Activated T-helper 1 cell treated with Interleukin-2 at 50 U/mL for 16 hours (primary cell): ENCODE results near the gene KDR.

ENCODE experiments used
- DNase-seq: peaks from one replicate; pipeline ENCODE4 v3.0.0-alpha.2; 2020; ENCODE audit warnings: low read depth

Gene KDR

DNA sequence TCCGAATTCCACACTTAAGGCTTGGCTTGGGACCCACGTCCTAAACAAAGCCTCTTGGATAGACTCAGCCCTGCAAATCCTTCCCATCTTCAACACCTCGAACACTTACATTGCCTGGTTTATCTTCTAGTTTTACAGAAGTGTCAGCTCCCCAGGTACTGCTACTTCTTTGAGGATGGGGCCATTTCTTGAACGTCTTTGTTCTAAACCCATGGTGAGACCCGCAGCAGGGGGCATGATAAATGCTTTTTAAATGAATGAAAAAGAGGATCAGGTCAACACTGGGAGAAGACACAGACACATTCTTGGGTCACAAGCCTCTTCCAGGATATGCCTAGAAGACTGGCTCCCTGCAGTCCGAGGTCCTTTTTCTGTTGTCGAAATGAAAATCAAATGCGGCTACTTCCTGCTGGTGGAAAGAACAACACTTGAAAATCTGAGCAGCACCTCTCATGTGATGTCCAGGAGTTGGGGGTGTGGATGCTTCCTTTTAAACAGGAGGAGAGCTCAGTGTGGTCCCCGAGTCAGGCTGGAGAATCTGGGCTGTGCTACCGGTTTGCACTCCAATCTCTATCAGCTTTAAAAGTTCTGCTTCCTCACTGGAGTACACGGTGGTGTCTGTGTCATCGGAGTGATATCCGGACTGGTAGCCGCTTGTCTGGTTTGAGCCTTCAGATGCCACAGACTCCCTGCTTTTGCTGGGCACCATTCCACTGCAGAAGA is 45.8 kb downstream of the KDR start:
- DNase-seq = no peak

DNA sequence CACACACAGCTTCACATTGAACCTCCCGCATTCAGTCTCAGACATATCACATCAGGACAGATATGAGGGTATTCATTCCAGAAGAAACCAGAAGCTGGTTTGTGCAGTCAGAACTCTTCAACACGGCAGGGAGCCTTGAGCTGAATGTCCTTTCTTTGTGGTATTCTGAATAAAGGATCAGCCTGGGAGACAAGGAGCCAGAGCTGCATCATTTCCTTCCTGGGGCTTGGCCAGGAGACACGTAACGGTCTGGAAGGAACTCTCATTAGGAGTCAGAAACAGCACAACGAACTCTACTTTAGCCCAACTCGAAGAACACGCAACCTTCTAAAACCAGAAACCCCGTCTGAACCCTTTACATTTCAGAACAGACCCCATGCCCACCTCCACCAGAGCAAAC is 46.4 kb downstream of the KDR start:
- no peak for DNase-seq

DNA sequence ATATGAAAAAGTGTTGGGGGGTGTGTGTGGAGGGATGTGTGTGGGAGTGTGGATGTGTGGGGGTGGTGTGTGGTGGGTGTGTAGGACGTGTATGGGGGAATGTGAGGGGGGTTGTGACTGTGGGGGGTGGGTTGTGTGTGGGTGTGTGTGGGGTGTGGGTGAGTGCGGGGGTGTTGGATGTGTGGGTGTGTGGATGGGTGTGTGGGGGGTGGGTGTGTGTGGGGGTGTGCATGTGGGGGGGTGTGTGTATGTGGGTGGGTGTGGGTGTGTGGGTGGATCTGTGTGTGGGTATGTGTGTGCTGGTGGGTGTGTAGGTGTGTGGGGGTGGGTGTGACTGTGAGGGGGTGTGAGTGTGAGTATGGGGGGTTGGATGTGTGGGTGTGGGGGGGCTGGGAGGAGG is 47.8 kb downstream of the KDR start:
- DNase-seq = no peak

DNA sequence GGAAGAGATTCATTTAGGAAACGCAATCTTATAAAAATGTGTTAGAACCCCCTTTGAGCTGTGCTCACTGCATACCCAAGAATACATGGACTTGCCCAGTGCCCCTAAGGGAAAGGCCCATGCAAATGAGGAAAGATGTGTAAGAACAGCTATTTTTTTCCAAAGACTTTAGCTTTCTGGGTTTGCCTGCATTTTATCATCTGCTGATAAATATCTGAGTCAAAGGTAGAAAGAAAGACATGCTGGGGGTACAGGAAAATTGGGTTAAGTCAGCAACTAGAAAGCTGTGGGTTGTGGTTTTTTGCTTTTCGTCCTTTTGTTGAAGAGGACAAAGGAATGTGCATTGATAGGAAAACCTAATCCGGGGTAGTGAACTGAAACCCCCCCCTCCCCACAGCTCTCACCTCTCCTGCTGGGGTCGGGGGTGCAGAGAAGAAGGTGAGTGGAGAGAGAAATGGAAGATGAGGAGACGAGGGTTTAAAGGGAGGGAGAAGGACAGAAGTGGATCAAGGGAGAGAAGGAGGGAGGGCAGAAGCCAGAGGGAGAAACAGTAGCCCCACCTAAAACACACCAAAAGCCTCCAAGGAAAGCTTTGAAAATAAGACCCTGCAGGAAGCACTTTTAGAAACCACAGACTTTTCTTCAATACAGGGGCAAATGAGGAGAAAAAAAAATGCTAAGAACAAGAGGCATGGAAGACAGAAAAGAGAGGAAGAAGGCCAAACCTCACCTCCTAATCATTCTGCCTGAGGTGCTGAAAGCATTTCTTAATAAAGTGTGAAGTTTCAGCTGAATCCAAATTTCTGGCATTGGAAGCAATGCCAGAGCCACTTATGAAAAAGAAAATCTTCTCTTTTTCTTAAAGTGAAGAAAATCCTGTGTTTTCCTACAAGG is 49.3 kb downstream of the KDR start:
- no peak for DNase-seq

DNA sequence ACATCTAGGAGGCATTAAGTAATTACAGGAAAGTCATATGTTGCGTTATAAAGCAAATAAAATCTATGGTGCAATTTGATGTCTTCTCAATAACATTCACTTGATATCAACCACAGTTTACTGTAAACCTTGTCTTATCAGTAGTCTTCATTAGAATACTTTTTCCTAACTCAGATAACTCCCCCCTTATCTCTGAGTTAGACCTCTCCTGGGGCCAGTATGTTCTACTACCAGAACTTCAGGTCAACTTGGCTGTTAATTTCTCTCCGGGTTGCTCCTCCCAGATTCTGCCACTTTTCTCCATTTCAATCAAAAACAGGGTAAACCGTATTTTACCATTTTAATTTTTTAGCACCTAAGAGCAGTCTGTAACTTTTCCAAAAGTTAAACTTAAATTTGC is 50.0 kb downstream of the KDR start:
- no peak for DNase-seq

DNA sequence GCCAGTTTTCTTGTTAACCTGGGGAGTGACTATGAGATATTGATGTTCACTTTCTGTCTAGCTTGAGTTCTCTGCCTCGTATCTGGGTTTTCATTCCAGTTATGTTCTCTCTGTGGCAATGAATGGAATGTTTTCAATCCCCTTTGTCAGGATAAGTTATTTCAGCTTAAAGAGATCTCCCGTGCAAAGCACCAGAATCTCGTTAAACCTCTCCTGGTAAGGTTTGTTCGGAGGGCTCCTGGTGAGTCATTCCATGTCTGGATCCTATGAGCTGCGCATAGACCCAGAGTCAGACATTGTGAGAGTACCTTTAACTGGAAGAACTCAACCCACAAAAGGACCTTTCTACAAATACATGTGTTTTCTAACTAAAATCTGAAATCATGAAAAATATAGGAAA is 51.0 kb downstream of the KDR start:
- DNase-seq = no peak

DNA sequence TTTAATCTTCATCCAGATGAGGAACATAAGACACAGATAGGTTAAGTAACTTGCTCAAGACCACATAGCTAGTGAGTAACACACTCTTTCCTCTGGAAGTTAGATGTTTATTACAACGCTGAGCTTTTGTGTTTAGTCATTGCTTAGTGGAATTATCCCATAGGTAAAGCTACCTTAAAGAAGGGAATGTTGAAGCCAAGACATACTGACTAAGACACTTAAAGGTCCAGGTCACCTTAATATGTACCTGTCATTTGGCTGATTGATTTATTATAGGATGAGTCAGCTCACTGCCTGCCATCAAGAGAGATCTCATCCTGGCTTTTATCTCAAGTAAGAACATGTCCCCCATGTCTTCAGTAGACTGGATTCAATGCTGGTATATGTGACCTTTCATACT is 53.4 kb downstream of the KDR start:
- DNase-seq = no peak

DNA sequence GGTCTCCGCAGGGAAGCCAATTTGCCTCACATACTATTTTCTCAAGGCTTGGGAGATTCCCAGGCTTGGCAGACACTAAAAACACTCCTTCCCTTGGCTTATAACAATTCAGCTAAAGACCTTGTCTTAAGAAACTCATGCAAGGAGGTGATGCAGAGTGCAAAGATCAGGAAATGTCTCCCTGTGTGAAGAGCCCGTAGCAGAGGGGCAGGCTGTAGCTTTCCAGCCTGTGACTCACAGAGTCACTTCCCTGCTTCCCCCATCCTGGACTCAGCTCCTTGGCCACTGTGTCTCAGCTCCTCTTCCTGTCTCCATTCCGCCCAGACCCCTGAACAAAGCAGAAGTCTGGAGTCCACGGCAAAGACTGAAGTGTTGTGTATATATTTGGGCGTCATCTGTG is 56.1 kb downstream of the KDR start:
- DNase-seq = no peak

DNA sequence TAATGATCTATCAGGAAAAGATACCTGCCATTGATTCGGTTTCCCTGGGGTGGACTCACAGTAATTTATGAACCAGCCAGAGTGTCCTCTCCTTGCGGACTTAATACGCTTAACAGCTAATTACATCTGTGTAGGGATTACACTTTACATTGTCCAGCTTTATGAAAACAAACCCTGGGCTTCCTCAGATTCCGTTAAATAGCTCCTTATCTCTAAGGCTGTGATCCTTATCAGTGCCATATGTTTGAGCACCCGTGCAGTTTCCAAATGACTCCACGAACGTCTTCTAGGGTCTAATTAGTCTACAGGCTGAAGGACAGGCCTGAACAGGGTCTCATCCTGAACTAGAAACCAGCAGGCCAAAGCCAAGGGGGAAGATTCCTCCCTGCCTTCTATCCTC is 56.9 kb downstream of the KDR start:
- no peak for DNase-seq

DNA sequence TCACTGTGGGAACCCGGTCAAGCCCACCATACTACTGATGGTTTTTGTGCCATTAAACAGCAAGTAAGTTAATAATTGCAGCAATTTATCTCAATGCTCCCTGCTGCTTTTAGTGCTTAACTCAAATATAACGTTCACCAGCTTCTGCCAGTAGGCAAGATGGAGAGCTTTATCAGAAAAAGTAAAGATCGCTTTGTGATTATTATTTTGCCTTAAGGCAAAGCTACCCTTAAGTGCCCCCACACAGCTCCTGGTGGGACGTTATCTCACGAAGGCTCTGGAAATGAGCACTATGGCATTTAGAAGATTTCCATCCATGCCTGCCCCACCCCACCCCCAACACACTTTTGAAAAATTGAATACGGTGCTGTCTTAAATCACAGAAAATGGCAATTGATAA is 59.4 kb downstream of the KDR start:
- DNase-seq = no peak

DNA sequence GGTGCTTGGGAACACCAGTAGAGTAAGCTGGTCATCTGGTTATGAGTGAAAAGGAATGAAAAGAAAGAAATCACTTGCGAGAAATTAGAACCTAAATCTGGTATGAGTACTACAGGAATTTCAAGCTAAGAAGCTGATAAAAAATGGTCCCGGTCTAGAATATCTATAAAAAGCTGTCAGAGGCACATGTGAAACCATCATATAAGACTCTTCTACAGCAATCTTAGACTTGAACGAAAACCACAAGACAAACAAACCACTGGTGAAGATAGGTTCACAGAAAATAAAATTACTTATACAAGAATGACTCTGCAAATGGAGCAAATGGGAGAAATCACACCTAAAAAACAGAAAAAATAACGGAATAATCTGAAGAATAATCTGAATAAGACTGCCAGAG is 69.9 kb downstream of the KDR start:
- no peak for DNase-seq

DNA sequence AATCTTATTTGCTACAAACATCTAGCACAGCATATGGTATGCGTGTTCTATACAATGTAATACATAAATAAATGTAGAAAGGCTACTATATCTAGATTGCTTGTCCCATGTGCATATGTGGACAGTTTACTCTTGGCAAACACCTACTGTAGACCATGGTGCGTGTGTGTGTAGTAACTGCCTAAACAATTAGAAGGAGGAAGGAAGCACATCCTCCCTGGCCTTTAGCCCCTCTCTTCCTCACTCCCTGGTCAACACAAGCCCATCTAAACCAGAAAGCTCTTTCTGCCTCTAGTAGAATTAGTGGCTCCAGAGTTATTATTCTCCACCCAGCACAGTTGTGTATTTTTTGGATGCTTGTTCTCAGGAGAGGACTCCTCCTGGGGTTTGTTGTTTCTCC is 73.9 kb downstream of the KDR start:
- no peak for DNase-seq

DNA sequence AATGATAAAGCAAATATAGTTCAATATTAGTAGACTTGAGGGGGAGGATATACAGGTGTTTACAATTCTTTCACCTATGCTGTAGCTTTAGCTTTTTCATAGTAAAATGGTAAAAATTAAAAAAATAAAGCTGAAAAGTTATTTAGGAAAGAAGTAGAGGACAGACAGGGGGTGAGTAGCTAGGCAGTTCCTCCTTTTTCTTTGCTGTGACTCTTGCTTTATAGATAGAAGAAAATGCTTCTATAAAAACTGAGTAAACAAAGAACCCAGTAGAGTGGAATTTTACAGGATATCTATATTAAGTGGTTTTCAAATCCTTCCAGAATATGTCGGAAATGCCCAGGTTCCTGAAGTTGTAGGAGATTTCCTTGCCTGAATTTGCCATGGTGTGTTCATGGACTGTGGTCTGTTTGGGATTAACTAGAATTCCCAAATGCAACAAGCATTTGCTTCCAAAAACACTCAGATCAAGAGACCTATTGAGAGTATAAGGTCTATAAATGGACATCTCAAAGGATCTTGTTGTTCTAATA is 74.9 kb downstream of the KDR start:
- DNase-seq = no peak

DNA sequence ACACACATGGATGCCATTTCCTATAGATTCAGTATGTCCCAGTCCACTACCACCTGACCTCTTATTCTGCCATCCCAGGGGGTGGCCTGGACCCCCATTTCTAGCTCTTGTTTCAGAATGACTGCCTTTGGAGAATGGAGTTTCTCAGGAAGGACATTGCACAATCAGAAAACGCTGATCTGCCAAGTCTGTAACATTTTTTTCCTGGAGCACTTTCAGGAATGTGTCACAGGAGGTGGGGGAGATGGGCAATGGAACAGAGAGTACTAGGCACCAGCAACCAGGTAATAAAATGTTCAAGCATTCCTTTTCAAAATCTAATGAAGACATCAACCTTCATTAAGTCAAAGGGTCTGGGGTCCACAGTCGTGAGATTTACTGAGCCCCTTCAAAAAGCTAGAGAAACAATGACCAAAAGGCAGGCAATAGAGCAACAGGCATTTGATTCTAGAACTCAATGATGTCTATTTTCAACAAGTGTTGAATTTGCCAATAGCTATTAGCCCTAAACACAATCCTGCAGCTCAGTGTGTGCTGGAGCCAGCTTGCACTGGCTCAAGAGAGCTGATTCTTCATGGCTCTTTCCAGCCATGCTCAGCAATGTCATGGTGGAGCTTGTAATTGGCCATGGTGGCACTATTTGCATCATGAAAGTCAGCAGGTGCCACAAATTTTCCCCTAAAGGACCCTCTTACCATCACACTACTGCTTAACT is 87.1 kb downstream of the KDR start:
- DNase-seq = no peak

DNA sequence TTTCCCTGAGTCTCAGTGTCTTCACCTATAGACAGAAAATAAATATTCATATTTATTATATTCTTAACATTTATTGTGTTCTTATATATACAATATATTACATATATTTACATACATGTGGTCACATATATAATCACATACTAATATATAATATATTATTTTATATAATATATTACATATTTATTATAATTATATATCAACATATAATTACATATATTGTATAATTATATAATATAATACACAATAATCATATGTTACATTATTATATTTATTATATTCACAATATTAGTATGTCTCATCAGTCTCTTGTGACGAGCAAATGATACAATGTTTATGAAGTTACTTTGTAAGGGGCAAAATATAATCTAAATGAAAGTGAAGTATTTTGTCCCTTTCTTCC is 87.7 kb downstream of the KDR start:
- DNase-seq = no peak

DNA sequence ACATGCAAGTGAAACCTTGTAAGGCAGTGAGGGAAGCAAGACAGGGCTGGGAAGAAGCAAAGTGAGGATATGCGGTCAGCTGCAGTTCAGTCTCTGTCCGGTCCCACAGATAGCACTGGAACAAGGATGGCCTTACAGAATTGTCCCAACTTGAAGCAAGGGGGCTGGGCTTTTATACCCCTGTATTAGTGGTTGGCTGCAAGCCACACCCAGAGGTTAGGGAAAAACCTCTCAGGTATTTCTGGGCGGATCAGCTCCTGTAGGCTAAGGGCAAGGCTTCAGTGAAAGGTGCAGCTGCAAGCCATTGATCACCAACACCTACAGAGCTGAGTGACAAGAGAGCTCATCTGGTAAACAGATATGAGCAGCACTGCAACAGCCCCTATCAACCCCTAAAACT is 89.0 kb downstream of the KDR start:
- no peak for DNase-seq

DNA sequence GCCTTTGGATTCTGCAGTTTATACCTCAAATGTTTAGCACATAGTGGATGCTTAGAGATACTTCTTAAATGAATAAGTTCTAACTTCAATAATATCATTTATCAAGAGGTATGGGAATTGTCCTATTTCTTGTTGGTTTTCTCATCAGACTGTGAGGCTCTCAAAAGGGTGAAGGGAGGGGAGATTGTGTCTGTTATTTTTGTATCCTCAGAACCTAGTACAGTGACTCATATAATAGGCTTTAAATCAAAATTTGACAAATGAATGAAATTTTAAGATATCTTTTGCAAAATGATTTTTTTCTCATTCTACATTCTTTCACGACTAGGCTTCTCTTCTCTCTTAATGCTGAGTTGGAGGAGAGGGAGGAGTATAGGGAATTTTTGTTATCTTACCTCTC is 89.5 kb downstream of the KDR start:
- no peak for DNase-seq

DNA sequence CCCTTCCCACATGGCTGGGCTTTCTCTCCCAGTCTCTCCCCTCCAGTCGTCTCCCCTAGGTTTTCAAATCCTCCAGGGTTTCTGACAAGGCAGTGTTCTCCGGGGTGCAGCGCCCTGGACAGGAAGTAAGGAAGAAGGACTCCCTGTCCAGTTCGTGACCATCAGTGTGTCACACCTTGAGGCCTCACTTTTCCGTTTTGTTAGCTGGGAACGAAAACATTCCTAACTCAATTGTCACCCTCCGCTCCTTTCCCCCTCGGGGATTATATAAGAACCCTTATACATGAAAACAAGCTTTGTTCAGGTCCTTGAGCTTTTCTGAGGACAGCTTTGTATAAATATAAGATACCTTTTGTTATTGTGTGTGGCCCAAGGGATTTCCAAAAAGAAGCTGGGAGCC is 92.1 kb downstream of the KDR start:
- no peak for DNase-seq

DNA sequence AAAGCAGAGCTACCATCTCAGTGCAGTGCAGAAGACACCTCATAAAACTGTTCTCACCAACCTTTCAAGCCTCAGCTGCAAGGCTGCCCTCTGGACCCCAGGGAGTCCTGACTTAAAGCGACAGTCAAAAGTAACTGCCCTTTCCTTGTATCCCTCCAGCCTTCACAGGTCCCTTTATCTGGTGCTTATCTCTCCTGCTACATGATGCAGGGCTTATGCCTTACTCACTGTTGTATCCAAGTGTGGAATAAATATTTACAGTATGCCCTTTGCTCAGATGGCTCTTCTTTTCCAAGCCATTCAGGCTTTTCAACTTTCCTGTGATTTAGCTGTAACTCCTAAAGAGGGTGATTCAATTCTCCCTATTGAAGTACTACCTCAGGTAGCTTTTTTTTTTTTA is 92.6 kb downstream of the KDR start:
- DNase-seq = no peak

DNA sequence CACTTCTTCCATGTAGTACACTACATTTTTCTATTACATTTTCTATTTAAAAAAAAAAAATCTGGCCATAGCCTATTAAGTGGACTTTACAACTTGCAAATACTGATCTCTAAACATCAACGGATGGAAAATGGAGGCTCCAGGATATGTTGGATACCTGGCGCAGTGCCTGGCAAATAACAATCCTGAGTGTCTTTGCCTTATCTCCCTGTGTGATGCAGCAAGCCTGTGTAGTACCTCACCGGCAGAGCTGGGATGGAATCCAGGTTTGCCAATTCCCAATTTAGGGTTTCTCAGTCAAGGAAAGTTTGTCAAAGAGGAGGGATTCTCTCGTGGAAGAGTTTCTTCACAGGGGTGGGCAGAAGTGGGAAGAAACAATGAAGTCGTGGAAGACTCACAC is 93.2 kb downstream of the KDR start:
- DNase-seq = no peak

DNA sequence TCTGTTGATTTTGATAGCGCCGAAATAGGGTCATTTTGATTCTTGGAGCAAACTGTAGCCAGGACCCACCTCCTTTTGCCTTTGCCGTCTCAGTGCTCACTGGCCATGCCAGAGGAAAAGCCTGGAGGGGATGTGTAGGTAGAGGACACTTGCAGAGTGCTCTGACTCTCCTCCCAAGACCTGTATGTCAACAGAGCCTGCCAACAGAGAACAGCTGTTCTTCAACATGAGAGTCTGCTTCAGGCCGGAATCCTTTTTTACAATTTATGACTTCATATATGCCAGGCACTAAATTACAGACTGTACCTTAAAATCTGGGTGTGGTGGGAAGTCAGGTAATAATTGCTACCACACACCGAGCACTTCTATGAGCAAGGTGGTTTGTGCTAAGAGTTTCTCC is 94.2 kb downstream of the KDR start:
- DNase-seq = no peak

DNA sequence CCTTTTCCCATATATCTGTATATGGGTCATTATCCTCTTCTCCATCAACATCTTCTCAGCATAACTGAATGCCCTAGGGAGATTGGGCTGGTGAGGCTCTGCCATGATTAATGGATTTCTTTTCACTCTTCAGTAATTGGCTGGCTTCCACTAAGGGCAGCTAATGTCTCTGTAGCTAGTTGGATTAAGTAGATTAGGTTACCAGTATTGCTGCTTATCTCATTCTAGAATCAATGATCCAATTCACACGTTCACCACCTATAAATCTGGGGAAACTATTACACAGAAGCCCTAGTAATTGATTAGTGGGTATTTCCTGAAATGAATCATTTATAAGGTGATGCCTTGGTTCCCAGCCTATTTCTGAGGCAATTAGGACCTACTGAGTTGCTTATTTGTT is 94.8 kb downstream of the KDR start:
- no peak for DNase-seq
